ENCODE measurements around the gene INSIG1.

DNA sequence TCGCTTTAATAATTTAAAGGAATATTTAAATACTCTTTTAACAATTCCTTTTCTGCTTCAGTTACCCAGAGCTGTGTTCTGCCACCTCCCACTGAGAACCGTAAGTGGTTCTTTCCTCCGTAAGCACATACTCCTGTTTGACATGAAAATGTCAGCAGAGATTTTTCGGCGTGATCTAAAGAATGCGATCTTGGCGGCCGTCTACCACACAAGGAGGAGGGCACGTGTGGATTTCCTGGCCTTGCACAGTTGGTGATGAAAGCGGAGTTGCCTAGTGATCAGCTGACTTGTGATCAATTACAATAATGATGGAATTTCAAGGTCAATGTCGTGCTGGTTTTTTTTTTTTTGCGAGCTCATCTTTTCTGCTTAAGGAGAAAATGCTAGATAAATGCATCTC lies 35.6 kb upstream of the INSIG1 start:
- TF ChIP-seq RFX5 (IDR thresholded peaks at IDR 0.05; ENCODE audit: low read length) (no peak), YY1 (IDR thresholded peaks at IDR 0.05; ENCODE audit: low read depth) (no peak), CHD2 (IDR thresholded peaks at IDR 0.05; ENCODE audit: low read length, partially characterized antibody) (no peak)

All from SK-N-SH (cell line).